Astrocyte of the cerebellum (primary cell): ENCODE data around the gene COL4A6.

Experiments used
- DNase-seq: peaks from one replicate; pipeline ENCODE4 v3.0.0-alpha.2; 2011; ENCODE audit warnings: low read depth
- H3K4me3 ChIP-seq: 2 replicates; pipeline ENCODE4 v1.5.1; 2011; ENCODE audit warnings: mild to moderate bottlenecking, low read depth, low read length, moderate library complexity
- CTCF ChIP-seq: IDR thresholded peaks from 2 replicates; pipeline ENCODE4 v1.5.1; 2012; ENCODE audit warnings: low read length, low read depth, moderate library complexity, mild to moderate bottlenecking; ENCODE audit errors: missing control alignments
- in situ Hi-C: cut with HindIII; loops from 2 replicates; pipeline ENCODE4 v1.10.0; 2017; ENCODE audit warnings: low sequenced_read_pairs

The COL4A6 gene

DNA sequence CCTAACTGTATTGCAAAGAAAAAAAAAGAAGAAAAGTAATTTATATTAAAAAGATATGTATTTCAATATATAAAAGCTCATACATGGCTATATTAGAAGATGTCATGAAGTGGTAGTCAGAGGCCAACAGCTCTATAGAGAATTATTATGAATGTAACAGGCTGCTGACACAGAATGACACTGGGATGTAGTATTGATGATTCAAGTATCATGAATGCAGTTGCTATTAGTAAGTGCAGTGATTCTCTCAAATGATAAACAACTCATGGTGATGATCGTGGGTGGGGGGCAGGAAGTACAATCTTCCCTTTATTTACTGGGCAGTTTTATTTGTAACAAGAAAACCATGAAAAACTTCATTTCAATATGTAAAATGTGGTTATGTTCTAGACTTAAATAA, 124.6 kb downstream of the COL4A6 start:
- DNase-seq: no peak
- no peak for TF ChIP-seq CTCF
- in situ Hi-C loops: no loop called here

DNA sequence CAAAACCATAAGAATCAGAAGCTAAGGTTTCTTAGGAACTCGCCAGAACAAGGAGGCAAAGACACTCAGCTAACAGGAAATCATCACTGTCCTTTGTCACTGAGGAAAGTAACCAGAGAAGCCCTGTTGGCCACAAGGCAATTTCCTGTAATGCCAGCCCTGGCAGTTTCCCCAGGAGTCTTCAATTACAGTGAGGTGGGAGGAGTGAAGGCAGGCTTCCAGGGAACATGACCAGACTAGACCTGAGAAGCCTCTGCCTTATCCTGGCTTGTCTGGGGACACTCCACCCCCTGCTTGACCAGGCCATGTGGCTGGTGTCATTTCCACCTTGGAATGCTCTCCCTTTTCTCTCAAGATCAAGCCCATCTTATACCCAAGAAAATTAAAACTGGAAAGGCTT, 125.3 kb downstream of the COL4A6 start:
- no peak for DNase-seq
- no peak overlapping the region for H3K4me3 ChIP-seq
- no peak for TF ChIP-seq CTCF
- in situ Hi-C loops: no loop called here

More for the DNA sequence above, 124.6 kb downstream of the COL4A6 start:
- H3K4me3 ChIP-seq: no peak overlapping the region

- DNase-seq: no peak
- no peak overlapping the region for H3K4me3 ChIP-seq
- in situ Hi-C loops: no loop called here
- TF ChIP-seq CTCF: no peak
Measured at GRCh38 chrX:108312011-108312410, 126.2 kb downstream of the COL4A6 start.

DNA sequence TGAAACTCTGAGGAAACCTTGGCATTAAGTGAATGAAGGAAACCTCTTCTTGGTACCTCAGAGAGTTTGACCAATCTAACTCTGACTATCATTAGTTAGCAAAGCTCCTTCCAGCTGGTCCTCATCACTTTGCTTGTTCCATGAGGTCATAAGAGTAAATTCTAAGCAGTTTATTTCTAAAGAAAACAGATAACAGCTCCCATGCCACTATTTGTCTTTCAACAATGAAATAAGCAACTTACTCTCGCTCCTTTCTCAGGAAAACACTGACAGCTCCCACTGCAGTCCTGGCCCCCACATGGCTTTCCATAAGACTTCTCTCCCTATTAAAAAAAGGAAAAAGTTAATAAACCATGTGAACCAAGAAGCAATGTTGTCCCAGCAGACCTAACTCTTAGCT, 127.7 kb downstream of the COL4A6 start:
- in situ Hi-C loops: no loop called here
- no peak for DNase-seq
- TF ChIP-seq CTCF: no peak
- H3K4me3 ChIP-seq: no peak overlapping the region

GRCh38 chrX:108309144-108309543, 129.1 kb downstream of the COL4A6 start:
- H3K4me3 ChIP-seq: no peak overlapping the region
- DNase-seq: no peak
- TF ChIP-seq CTCF: no peak
- in situ Hi-C loops: no loop called here

GRCh38 chrX:108307132-108308085, 130.8 kb downstream of the COL4A6 start:
- H3K4me3 ChIP-seq: no peak overlapping the region
- DNase-seq: no peak
- in situ Hi-C loops: no loop called here
- TF ChIP-seq CTCF: no peak
